K562 treated with DMSO at 1 percent for 12 hours (cell line): ENCODE results near the gene TNNI3. TPM values are rescaled to one million over a fixed set of nuclear protein-coding genes. Genes with fewer than 3 reads are reported as not detected.

Experiments used
- total RNA-seq: library from RNA; unstranded; fragments of 300-600 nt; gene quantifications from 2 replicates; pipeline ENCODE4 v1.2.3, GENCODE V29; 2022; ENCODE audit not compliant: insufficient read depth

The TNNI3 gene
- total RNA-seq, result 40.1 and 85.1 TPM in 2 replicates

DNA sequence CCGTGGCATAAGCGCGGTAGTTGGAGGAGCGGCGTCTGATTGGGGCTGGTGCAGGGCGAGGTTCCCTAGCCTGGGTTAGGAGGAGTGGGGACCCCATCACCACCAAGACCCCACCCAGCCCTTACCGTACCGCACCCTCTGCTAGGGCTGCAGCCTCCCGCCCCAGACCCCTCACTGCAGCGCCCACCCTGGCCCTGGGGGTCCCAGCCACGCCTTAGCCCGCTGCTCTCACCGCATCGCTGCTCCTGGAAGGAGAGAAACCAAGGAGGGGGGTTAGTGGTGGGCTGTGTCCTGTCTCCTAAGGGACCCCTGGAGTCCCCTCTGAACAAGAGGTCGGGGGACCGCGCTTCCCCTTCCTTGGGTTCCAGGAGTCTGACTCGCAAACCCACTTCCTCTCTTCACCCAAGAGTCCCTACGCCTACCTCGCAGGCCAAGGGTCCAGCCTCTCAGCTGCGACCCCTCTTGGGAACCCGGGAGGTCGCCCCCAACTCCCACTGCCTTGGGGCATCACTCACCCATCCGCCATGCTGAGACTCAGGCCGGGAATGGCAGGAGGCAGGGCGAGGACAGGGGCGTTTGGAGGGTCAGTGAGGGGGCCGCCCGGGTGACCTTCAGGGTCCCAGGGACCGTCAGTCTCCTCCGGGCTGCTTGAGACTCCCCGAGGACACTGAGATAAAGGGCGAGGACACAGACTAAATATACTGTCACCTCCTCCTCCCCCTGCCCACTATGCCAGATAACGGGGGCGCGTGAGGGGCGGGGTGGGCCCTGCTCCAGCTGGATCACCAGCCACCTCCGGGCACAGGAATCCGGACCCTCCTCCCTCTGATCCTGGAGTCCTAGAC lies at the start of gene TNNI3:
TNNI3 (minus strand) TSS at position 669 of the 845 bp plus-strand sequence; CDS start at position 526, 143 bp downstream.

DNA sequence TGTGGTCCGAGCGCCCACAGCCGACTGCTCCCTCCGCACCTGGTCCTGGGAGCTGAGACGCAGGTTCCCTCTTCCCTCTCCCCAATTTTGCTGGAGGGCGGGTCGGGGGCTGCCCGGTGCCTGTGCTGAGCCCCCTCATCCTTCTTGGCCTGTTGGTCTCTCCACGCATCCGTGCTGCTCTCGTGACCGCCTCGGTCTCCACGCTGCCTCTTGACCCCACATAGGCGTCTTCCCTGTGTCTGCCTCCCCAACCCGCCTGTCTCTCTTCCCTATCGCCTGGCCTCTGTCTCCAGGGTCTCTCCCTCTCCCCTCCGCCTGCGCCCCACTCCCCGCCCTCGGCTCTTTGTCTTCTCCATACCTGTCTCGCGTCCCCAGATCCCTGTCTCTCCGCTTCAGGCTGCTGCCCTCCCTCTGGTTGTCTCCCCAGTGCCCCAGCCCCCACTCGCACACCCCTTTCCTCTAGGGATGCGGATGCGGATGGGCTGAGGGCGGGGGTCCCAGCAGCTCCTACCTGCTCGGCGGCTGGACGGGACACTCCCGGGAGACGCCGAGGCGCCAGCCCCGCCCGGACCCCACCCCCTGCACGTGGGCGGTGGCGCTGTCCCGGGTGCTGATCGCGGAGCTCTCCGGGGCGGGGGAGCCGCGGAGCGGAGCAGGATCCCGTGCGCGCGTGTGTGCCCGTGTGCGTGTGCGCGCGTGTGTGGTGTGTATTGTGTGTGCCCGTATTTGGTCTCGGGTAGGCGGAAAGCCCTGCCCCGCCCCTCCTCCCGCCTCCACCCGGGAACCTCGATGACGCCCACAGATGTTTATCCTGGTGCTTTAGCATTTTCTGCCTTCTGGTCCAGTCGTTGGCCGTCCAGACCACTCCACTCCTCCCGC lies 22.3 kb upstream of the TNNI3 start, which contains the start of gene SYT5:
SYT5 (minus strand) TSS at position 684 of the 879 bp plus-strand sequence. CDS start 1,248 bp downstream, outside the sequence.

DNA sequence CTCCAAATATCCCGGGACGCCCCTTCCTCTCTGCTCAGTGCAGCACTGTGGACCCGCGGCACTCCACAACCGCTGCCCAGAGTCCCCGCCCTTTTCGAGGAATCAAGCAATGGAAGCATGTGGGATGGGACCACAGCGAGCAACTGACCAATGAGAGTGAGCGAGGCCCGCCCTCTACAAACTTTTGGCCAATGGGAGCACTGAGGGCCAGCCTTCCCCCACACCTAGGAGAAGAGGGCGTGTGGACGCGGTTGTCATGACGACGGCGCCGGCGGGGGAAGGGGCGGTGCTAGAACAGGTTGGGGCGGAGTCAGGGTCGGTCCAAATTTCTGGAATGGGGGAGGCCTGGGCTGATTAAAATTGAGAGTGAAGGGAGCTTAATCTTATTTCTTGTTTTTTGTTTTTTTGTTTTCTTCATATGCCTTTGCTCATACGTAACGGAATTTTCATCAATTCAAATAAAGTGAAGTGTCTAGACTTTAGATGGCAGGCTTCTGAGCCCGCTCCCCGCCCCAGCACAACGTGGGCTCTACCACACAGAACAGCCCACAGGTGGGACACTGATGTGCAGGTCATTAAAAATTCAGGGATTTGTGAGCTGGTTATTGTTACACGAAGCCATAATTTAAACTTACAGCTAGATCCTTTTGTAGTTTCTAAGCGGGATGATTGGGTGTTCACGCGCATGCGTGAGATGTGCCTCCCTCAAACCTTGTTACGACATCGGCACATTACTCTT lies 9.2 kb upstream of the TNNI3 start, which contains the start of gene DNAAF3:
DNAAF3 (minus strand) TSS at position 84 of the 739 bp plus-strand sequence. CDS start 200 bp downstream, outside the sequence.

DNA sequence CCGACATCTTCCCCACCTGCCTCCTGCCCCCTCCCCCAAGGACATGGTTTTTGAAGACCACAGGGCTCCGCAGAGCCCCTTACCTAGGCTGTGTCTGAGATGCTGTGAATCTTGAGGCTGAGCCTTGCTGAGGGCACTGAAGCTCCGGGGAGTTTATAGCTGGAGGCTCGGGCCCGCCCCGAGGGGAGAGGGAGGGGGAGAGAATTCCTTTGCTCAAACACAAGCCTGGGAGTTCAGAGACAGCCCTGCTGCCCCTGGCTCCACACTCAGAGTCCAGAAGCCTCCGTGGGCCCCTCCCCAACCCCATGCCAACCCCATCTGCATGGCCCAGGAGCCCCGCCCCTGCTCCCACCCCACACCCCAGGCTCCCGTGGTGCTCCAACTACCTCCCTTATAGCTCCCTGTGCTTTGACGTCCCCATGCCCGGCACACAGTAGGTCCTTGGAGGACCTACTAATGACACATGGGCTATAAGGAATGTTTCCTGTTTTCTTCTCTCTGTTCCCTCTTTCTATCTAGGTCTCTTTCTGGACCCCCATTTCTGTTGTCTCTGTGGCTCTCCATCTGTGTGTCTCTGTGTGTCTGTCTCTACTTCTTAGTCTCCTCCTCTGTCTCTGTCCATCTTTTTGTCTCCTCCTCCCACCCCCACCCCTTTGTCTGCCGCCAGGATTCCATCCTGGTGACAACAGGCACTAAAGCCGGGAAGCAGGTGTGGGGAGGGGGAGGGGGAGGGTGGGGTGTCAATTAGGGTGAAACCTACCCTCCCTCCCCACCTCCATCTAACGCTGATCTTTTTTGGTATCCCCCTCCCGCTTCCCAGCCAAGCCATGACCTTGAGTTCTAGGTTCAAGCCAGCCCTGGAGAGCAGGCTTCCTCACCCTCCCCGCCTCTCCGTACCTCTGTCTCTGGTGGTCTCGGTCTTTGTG lies 8.2 kb downstream of the TNNI3 start, which contains the start of gene TNNT1:
TNNT1 (minus strand) TSS at position 129 of the 926 bp plus-strand sequence. CDS start 2,049 bp downstream, outside the sequence.

DNA sequence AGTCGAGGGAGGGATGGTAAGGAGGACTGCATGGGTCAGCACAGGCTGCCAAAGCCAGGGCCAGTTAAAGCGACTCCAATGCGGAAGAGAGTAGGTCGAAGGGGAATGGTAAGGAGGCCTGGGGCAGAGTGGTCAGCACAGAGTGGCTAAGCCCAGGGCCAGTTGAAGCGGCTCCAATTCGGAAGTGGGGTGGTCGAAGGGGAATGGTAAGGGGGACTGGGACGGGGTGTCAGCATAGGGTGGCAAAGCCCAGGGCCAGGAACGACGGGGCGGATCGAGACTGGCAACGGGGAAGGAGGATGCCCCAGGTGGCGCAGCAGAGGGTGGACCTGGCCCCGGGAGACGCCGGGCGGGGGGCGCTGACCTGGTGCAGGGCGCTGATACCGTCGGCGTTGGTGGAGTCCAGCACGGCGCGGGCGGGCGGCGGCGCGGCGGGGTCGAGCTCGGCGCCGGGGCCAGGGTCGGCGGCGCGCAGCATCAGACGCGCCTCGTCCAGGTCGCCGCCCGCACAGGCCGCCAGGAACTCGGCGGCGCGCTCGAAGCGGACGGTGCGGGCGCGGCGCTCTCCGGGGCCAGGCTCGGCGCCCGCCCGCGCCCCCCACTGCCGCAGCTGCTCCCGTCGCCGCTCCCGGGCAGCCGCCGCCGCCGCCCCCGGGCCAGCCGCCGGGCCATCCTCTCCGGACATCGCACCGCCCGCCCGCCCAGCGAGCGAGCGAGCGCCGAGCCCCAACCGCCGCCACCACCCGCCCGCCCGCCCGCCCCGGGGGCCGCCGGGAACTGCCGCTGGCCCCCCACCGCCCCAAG lies 40.5 kb downstream of the TNNI3 start, which contains the start of gene PPP1R12C:
PPP1R12C (minus strand) TSS at position 779 of the 804 bp plus-strand sequence; CDS start at position 685, 94 bp downstream.

Other genes starting within 250 kb of the TNNI3 start
- gene NLRP7, start 210.2 kb downstream of the TNNI3 start, total RNA-seq, result 0.19 TPM in 1 of 2 replicates, not detected in the other
- 21.9 and 41.0 TPM in 2 replicates for gene NLRP2, start 191.4 kb downstream of the TNNI3 start, total RNA-seq
- 0.97 and 1.4 TPM in 2 replicates for gene GP6, start 119.5 kb downstream of the TNNI3 start, total RNA-seq
- gene RDH13, start 94.6 kb downstream of the TNNI3 start, total RNA-seq, result 20.5 and 29.5 TPM in 2 replicates
- 15.4 and 16.9 TPM in 2 replicates for gene EPS8L1, start 81.9 kb downstream of the TNNI3 start, total RNA-seq
- gene PPP1R12C, start 40.1 kb downstream of the TNNI3 start, total RNA-seq, result 85.5 and 96.1 TPM in 2 replicates
- 273 and 285 TPM in 2 replicates for gene TNNT1, start 8.5 kb downstream of the TNNI3 start, total RNA-seq
- gene DNAAF3, start 8.9 kb upstream of the TNNI3 start, total RNA-seq, result 10.1 and 13.7 TPM in 2 replicates
- 1.7 and 2.5 TPM in 2 replicates for gene SYT5, start 22.6 kb upstream of the TNNI3 start, total RNA-seq
- 21.5 and 35.6 TPM in 2 replicates for gene PTPRH, start 51.8 kb upstream of the TNNI3 start, total RNA-seq
- 11.5 and 15.2 TPM in 2 replicates for gene TMEM86B, start 71.0 kb upstream of the TNNI3 start, total RNA-seq
- gene PPP6R1, start 101.3 kb upstream of the TNNI3 start, total RNA-seq, result 46.2 and 90.6 TPM in 2 replicates
- gene HSPBP1, start 122.4 kb upstream of the TNNI3 start, total RNA-seq, result 58.4 and 81.1 TPM in 2 replicates
- 4.5 and 10.7 TPM in 2 replicates for gene BRSK1, start 126.3 kb upstream of the TNNI3 start, total RNA-seq
- 2.9 and 5.4 TPM in 2 replicates for gene TMEM150B, start 167.6 kb upstream of the TNNI3 start, total RNA-seq
- gene KMT5C, start 182.1 kb upstream of the TNNI3 start, total RNA-seq, result 51.9 and 64.6 TPM in 2 replicates
- 0.33 and 0.78 TPM in 2 replicates for gene COX6B2, start 197.0 kb upstream of the TNNI3 start, total RNA-seq
- gene GARIN5B, start 205.5 kb upstream of the TNNI3 start, total RNA-seq, result not detected in 2 replicates
- not detected in 2 replicates for gene IL11, start 212.7 kb upstream of the TNNI3 start, total RNA-seq
- not detected in 2 replicates for gene TMEM190, start 219.1 kb upstream of the TNNI3 start, total RNA-seq
- gene TMEM238, start 226.6 kb upstream of the TNNI3 start, total RNA-seq, result 13.7 and 15.5 TPM in 2 replicates
- gene RPL28, start 228.2 kb upstream of the TNNI3 start, total RNA-seq, result 3,491 and 4,700 TPM in 2 replicates